T follicular helper cell (primary cell): Measurements from ENCODE around the gene VPS13A.
A peak's percentile ranks its signal among the peaks of the same experiment; 100 is the strongest.
"Not testable (repeated sequence)": the region's sequence is repeated elsewhere in the genome, so short reads cannot be mapped to it uniquely, and the experiment has no call there.

Experiments
- DNase-seq: peaks from one replicate; pipeline ENCODE4 v3.0.0-alpha.2; 2020; ENCODE audit warnings: low read depth

The VPS13A gene

GRCh38 chr9:77424993-77425392, 247.7 kb downstream of the VPS13A start:
- no peak for DNase-seq

- no peak for DNase-seq
Measured at GRCh38 chr9:77426712-77427111, 249.4 kb downstream of the VPS13A start.

- no peak for DNase-seq
Measured at GRCh38 chr9:77427256-77427927, 250.1 kb downstream of the VPS13A start.

DNA sequence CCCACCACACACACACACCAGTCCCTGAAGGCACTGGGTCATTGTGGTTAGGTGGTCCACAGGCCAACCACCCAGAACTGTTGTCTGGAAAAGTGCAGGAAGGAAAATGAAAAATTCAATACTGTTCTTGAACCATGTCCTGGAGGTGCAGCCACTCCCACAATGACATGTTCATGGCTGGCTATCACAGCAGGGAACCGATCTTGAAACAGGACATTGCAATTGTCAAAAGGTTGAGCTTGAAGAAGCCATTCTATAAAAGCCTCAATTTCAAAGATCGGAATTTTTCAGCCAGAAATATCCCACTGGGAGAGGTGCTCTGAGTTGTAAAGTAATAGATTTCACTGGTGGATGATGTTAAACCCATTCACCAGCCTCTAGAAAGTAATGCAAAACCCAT, 252.6 kb downstream of the VPS13A start:
- DNase-seq: no peak

DNA sequence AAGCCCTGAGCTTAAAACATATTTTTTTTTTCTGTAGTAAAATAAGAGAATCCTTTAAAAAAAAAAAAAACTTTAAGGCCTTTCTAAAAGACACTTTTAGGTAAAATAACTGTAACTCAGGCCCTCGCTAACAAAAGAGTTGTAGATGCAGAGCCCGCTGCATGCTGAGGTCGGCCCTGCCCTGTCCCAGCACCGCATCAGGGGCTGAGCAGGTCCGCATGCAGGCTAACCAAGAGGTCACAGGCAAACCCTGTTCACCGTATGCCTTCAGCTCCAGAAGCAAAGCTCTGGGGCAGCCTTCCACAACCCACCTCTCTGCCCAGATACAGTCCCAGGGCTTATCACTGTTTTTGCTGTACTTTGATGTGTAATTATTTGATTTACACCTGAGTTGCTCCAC, 254.7 kb downstream of the VPS13A start:
- DNase-seq: no peak

- peak; percentile 15 for DNase-seq
Measured at GRCh38 chr9:77433675-77434445, 256.5 kb downstream of the VPS13A start.

DNA sequence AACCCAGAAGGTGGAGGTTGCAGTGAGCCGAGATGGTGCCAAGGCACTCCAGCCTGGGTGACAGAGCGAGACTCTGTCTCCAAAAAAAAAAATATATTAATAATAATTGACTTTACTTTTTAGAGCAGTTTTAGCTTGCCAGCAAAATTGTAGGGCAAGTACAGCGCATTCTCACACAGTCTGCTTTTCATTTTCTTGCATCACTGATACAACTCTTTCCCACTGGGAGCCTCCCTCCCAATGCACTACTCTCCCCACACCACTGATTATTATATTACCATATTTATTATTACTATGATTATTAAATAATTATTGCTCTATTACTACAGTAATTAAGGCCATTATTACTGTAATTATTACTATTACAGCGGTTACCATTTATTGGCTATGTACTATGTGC, 257.9 kb downstream of the VPS13A start:
- DNase-seq: no peak

DNA sequence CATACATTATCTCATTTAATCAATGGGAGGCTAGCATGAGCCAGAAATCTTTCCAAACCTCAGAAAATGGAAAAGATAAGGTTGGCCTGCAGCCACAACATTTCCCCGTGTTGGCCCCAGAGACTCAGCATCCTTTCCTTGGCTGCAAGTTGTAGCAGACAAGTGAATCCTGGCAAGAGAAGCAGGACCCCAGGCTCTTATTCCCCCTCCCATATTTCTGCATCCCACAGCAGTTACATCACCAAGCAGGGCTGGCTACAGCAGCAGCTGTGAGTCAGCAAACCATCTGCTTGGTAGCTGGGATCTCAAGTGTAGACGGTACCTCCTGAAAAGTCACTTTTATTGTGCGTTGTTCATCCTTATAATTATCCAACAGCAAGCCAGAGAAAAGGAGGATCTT, 258.4 kb downstream of the VPS13A start:
- no peak for DNase-seq

DNA sequence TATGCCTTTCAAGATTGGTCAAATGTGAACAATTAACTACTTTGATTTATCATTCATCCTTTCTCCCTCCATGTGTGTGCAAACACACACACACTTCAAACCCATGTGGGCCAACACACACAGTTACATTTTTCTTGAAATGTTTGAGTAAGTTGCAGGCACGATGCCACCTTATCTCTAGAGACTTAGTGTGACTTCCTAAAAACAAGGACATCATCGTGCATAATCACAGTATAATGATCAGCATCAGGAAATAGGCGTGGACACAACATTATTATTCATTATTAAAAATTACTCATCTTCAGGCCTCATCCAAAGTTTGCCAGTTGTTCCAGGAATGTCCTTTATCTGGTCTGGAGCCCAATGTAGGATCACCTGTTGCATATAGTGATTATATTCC, 261.3 kb downstream of the VPS13A start:
- DNase-seq: no peak

- no peak for DNase-seq
Measured at GRCh38 chr9:77440057-77440456, 262.7 kb downstream of the VPS13A start.

GRCh38 chr9:77441124-77441523, 263.8 kb downstream of the VPS13A start:
- not testable (repeated sequence) for DNase-seq

GRCh38 chr9:77442436-77442835, 265.1 kb downstream of the VPS13A start:
- DNase-seq: no peak

DNA sequence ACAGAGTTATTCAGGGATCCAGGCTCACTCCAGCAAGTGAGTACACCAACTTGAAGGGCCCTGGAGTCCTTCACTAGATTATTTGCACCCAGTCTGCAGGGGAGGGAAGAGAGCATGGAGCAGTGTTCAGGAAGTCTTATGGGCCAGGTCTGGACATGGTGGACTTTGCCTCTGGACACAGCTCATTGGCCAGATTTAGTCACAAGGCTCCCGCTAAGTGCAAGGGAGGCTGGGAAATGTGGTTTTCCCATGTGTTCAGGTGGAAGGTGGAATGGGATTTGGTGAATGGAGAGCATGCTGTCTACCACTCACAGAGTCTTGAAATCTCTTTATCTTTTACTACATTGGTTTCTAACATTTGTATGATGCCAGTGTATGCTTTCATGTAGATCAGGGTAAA, 270.3 kb downstream of the VPS13A start:
- DNase-seq: no peak

DNA sequence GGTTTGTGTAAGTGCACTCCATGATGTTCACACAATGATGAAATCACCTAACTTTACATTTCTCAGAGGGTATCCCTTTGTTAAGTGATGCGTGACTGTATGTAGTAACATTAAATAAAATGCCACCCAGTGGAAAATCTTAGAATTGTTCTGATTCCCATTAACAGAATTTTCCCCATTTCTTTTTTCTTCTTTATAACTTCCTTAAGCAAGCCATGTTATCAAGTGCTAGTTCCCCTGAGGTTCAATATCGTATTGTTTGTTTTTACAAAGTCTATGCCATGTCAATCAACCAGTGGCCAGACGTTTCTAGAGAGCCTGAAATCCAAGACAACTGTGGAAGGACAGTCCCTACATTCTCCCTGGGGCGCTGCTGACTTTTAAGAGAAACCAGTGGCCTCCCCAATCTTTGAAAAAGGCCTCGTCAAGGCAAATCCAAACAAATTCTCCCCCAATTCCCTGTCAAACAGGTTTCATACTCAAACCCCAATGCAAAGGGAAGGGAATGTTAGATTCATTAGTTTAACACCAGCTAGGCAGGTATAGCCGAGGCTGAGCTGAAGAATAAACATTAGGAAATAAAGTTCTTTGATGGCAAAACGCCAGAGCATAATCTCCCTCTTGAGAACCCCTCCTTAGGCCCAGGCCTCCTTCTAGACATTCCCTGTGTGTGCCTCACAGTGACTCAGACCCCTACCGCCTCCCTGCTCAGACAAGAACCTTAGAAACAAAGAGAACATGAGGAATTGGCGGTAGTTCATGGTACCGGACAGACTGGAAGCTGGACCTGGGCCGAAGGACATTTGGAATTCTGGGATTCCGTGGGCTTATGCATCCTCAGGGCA, 272.1 kb downstream of the VPS13A start:
- DNase-seq: no peak

DNA sequence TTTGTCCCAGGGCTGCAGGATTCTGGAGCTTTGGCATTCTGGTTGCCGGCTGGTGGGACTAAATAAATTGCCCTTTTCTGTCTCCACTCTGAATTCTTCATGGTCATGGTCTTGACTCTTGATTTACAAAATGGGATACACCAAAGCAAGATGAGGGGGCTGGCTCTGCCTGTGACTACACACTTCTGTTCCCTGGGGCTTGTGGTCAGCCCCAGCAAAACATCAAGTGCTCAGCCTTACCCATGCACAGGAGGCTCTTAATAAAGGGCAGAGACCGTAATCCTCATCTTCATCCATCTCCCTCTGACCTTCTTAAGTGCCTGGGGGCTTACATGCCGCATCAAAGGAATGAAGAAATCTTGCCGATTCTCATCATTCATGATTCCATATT, 272.7 kb downstream of the VPS13A start:
- DNase-seq: no peak

DNA sequence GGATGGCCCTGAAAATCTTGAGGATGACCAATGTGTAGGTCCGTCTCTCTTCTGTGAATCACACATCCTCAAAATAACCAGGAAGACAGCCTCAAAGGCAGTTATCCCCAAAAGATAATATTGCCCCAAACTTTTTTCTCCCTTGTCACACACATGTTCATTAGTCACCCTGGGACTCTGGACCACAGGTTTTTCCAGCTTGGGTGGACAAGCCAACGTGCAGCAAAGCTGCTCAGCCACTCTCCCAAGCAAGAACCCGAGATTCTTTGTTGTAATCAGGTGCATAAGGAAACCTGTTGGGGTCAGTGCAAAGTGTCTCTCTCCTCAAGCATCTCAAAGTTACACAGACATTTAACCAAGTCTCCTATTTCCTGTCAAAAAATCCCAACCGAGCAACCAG, 274.2 kb downstream of the VPS13A start:
- DNase-seq: no peak

- DNase-seq: no peak
Measured at GRCh38 chr9:77453825-77454647, 276.7 kb downstream of the VPS13A start.

- no peak for DNase-seq
Measured at GRCh38 chr9:77454663-77455062, 277.3 kb downstream of the VPS13A start.

DNA sequence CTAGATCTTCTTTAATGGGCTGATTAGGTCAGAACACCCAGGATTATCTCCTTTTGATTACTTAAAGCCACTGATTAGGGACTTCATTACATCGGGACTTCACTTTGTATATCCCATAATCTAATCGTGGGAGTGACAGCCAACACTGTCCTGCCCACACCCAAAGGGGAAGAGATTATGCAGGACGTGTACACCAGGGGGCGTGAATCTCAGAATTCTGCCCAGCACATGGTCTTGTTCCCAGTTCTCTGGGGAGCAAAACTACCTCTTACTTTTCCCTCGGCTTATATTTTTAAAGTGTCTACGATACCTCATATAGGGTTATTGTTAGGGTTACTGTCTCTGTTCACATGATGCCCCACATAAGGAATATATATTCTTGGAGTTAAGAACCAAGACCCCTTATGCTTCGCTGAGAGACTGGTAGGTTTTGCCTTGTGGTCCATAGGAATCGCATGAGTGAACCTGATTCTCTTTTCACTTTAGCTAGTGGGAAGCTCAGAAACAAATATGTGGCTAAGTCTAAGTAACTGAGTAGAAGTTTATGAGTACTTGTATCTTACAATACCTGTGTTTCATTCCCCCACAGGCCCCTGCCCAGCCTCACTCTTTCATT, 278.1 kb downstream of the VPS13A start:
- peak; percentile 18 for DNase-seq

DNA sequence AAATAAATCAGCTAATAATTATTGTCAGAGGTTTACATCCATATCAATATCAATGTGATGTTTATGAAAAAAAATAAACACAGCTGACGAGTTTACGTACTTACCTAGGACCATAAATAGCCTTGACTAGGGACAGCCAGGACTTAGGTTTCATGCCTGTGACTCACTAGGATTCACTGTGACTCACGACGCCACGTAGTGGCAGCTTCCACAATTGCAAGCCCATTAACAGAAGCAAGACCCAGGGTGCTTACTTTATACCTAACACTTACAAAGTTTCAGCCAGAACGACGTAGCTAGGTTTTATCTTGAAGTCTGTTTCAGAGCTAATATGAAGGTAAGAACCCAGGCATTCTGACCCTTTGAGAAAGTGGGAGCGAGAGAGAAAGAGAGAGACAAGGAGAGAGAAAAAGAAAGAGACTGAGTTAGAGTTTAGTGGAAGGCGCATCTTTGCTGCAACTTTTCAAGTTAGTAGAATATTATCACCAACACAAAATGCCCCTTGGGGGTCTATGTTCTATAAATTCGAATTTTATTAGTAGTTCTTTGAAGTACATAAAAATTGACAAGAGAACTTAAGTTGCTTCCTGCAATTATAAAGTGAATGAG, 279.6 kb downstream of the VPS13A start:
- peak; percentile 67 for DNase-seq
